Glutamatergic neuron (in vitro differentiated cells): ENCODE data around the gene ADGRF1. TPM values are rescaled to one million over a fixed set of nuclear protein-coding genes. Genes with fewer than 3 reads are reported as not detected.

Experiments
- DNase-seq: peaks from one replicate; pipeline ENCODE4 v3.0.0; 2022
- H3K27ac Mint-ChIP-seq: one replicate; pipeline ENCODE4 v1.8.0; 2020; ENCODE audit warnings: mild to moderate bottlenecking, mixed read lengths, inconsistent platforms; ENCODE audit not compliant: unreplicated experiment
- H3K27me3 Mint-ChIP-seq: one replicate; pipeline ENCODE4 v1.8.0; 2020; ENCODE audit warnings: mild to moderate bottlenecking, moderate library complexity, mixed read lengths, inconsistent platforms; ENCODE audit not compliant: unreplicated experiment
- H3K36me3 Mint-ChIP-seq: one replicate; pipeline ENCODE4 v1.8.0; 2020; ENCODE audit warnings: mild to moderate bottlenecking, mixed read lengths, inconsistent platforms; ENCODE audit not compliant: unreplicated experiment
- H3K4me1 Mint-ChIP-seq: one replicate; pipeline ENCODE4 v1.8.0; 2020; ENCODE audit warnings: mild to moderate bottlenecking, low read depth, mixed read lengths, inconsistent platforms; ENCODE audit not compliant: unreplicated experiment
- H3K4me3 Mint-ChIP-seq: one replicate; pipeline ENCODE4 v1.8.0; 2020; ENCODE audit warnings: mild to moderate bottlenecking, mixed read lengths, inconsistent platforms; ENCODE audit not compliant: unreplicated experiment
- H3K9me3 Mint-ChIP-seq: one replicate; pipeline ENCODE4 v1.8.0; 2020; ENCODE audit warnings: mild to moderate bottlenecking, moderate library complexity, mixed read lengths, inconsistent platforms; ENCODE audit not compliant: unreplicated experiment
- CTCF ChIP-seq: fragments of 200-600 bp; sonication (generic); IDR thresholded peaks from one replicate; pipeline ENCODE4 v1.5.0; 2021; ENCODE audit not compliant: partially characterized antibody, unreplicated experiment
- total RNA-seq: library from RNA; stranded (reverse); fragmentation: NEBNext Ultra II Directional; extraction: Animal tissue kit (Norgen Biotek cat#: 25700); gene quantifications from one replicate; pipeline ENCODE4 v1.2.1, GENCODE V29; 2021; ENCODE audit not compliant: unreplicated experiment

The ADGRF1 gene
- total RNA-seq, 1 donor from 2014 or later = not detected

DNA sequence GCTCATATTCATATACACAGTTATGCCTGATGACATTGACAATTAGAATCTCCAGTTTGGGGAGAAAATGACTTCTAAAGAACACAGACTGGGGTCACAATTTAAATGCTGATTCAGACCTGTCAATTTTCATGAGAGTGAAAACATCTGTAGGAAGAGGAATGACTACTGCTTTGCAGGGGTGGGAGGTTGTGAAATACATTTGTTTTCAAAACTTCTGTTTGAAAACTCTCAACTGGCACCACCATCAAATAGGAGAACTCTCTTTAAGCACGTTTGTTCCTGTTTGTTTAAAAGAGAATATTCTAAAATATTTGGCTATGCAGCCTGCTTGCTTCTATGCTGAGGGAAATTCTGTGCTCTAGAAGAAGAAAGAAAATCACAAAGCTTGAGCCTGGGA, 69.6 kb downstream of the ADGRF1 start:
- no peak overlapping the region for H3K4me3 Mint-ChIP-seq
- no peak overlapping the region for H3K27ac Mint-ChIP-seq
- H3K27me3 Mint-ChIP-seq = no peaks in the 10 kb centered on the region
- H3K9me3 Mint-ChIP-seq = no peaks in the 10 kb centered on the region
- H3K36me3 Mint-ChIP-seq = no peaks in the 10 kb centered on the region
- DNase-seq = no peak
- H3K4me1 Mint-ChIP-seq = no peaks in the 10 kb centered on the region
- no peak for TF ChIP-seq CTCF

DNA sequence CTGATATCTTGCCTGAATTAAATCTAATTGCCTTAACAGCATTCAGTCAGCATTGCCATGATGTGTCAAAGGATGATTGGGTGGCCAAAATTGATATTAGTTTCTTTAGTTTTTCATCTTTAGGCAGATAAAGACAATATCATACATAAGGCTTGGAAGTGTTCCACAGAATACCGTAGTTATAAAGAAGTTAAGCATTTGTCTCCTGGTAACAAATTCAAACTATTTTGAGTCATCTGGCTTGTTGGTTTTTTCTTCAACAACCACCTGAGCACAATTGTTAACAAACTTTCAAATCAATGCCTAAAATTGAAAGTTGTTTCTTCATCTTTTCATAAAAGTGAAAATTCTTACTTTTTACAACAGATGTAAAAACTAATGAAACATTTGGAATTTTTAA, 72.9 kb downstream of the ADGRF1 start:
- TF ChIP-seq CTCF = no peak
- H3K4me1 Mint-ChIP-seq = no peaks in the 10 kb centered on the region
- no peak overlapping the region for H3K4me3 Mint-ChIP-seq
- no peaks in the 10 kb centered on the region for H3K9me3 Mint-ChIP-seq
- DNase-seq = no peak
- no peaks in the 10 kb centered on the region for H3K27me3 Mint-ChIP-seq
- H3K27ac Mint-ChIP-seq = no peak overlapping the region
- H3K36me3 Mint-ChIP-seq = no peaks in the 10 kb centered on the region

GRCh38 chr6:46967826-46968349, 74.2 kb downstream of the ADGRF1 start:
- H3K4me3 Mint-ChIP-seq = no peak overlapping the region

DNA sequence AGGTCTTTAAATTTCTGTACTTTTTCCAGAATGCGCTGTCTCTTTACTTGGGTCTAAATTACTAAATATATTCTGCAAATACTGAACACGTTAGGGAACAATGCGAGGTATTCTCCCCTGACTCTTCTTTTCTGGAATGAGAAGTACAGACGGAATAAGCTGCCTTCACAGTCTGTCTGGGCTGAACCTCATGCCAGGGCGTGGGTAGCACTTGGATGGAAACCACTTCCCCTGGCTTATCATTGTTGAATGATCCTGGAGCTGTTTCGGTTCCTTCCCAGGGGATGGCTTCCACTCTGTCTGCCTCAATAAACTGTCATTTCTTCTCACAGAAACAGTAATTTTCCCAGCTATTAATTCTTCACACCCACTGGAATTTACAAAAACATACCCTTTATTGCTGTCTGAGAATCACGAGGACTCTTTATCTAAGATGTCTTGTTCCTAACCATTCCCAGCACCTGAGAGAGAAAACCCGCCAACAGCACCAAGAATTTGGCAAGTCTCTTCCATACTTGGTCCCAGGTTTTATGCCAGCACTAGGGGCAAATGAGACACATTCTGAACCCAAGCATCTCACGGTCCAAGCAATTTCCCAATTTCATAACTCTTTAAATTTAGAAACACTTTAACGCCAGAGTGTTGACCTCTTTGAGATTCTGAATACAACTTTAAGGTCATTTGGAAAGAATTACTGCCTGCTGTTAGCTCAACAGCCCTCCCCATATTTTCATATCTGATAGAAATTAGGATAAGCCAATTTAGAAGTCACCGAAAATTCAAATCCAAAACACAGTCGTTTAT, 77.2 kb downstream of the ADGRF1 start:
- Mint-ChIP-seq H3K9me3 (no peaks in the 10 kb centered on the region), H3K4me3 (no peak overlapping the region), H3K4me1 (no peaks in the 10 kb centered on the region), H3K36me3 (no peaks in the 10 kb centered on the region), H3K27me3 (no peaks in the 10 kb centered on the region), H3K27ac (no peak overlapping the region)
- no peak for DNase-seq
- TF ChIP-seq CTCF = no peak

More at GRCh38 chr6:46967826-46968349, 74.2 kb downstream of the ADGRF1 start:
- H3K27ac Mint-ChIP-seq = no peak overlapping the region
- H3K4me1 Mint-ChIP-seq = no peaks in the 10 kb centered on the region
- no peaks in the 10 kb centered on the region for H3K36me3 Mint-ChIP-seq
- TF ChIP-seq CTCF = no peak
- no peaks in the 10 kb centered on the region for H3K27me3 Mint-ChIP-seq
- H3K9me3 Mint-ChIP-seq = no peaks in the 10 kb centered on the region
- no peak for DNase-seq

DNA sequence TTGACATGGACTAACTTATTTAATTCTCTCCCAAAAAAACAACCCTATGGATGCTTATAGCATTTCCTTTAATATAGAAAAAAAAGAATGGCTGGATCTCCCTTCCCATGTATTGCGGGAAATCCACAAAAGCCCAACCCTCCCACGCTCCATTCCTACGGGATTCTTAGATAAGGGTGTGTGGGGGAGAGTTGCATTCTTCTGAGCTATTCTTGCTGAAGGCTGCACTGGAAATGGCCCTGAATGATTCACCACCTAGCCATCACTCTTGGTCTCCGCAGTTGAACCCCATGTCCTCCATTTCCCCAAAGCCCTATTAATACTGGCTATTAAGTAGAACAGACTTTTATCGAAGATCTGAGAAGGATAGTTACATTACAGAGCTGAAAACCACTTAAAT, 78.5 kb downstream of the ADGRF1 start:
- Mint-ChIP-seq H3K4me3 (no peak overlapping the region), H3K27ac (no peak overlapping the region), H3K36me3 (no peaks in the 10 kb centered on the region), H3K27me3 (no peaks in the 10 kb centered on the region), H3K9me3 (no peaks in the 10 kb centered on the region), H3K4me1 (no peaks in the 10 kb centered on the region)
- TF ChIP-seq CTCF = no peak
- DNase-seq = no peak
